GM21526 (cell line): ENCODE measurements around the gene ETS1.
A peak's percentile ranks its signal among the peaks of the same experiment; 100 is the strongest.

Experiments used
- ATAC-seq: cut with Tn5 transposase; IDR thresholded peaks from one replicate; pipeline ENCODE4 v1.9.1; 2021; ENCODE audit warnings: moderate library complexity; ENCODE audit not compliant: unreplicated experiment, low FRiP score

ETS1 gene

GRCh38 chr11:128419012-128419767 is 168.2 kb downstream of the ETS1 start:
- no peak for ATAC-seq

GRCh38 chr11:128417607-128418324 is 169.6 kb downstream of the ETS1 start:
- no peak for ATAC-seq

DNA sequence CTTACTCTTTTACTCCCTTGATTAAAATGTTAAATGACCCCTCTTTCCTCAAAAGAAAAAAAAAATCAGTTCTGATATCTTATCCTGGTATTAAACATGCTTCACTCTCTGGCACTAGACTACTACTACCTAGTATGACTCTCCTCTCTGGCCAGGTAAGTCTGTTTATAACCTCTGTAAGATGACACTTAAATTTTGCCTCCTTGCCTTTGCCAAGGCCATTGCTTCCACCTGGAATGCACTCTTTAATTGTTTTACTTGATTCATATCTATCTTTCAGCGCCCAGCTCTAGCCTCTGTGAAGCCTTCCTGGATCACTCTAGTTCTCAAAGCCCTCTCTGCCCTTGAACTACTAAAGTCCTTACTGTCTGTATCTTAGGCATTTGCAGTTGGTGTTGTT is 170.4 kb downstream of the ETS1 start:
- ATAC-seq = no peak

DNA sequence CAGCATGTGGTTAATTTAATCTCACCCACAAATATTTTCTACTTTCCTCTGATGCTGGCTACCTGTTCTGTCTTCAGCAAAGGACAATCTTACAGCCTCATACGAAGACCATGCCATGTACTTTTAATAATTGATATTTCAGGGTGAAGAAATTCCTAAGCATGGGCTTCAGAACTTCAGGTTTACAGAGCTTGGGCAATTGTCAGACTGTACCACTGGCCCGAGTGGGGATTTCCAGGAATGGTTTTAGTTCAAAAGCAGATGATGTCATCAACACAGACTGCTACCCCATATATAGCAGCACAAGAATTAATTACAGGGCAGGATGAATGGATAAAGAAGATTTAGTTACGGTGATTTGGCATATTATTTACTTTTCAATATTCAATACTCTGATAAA is 171.8 kb downstream of the ETS1 start:
- no peak for ATAC-seq

- ATAC-seq = peak; percentile 54
Observed at GRCh38 chr11:128412847-128413791, 174.2 kb downstream of the ETS1 start.

- ATAC-seq = no peak
Observed at GRCh38 chr11:128411812-128412211, 175.5 kb downstream of the ETS1 start.

- ATAC-seq = no peak
Observed at GRCh38 chr11:128411150-128411549, 176.2 kb downstream of the ETS1 start.

- ATAC-seq = no peak
Observed at GRCh38 chr11:128409476-128409875, 177.9 kb downstream of the ETS1 start.
